GM18505 (cell line): ENCODE measurements around the gene MRGPRE.

Experiments
- ATAC-seq: cut with Tn5 transposase; IDR thresholded peaks from one replicate; pipeline ENCODE4 v1.9.1; 2021; ENCODE audit not compliant: unreplicated experiment
- POLR2A ChIP-seq: IDR thresholded peaks from 4 replicates; pipeline ENCODE4 v1.6.1; 2011; ENCODE audit warnings: borderline replicate concordance; ENCODE audit not compliant: insufficient read depth, insufficient read length; ENCODE audit errors: extremely low read depth

The MRGPRE gene

DNA sequence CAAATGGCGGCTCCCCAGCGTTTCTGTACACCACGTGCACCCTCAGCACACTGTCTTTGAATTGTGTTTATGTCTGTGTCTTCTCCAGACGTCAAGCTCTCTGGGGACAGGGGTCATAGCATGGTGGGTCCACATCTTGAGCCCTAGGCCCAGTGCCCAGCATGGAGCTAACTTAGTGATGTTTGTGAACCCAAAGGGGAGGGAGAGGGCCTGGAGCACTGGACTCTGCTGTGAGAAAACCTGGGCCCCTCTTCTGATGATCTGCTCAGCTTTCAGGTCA, 17.9 kb downstream of the MRGPRE start:
- no peak for ATAC-seq
- TF ChIP-seq POLR2A, result no peak

GRCh38 chr11:3213659-3214419, 18.4 kb downstream of the MRGPRE start:
- ATAC-seq, result no peak
- no peak for TF ChIP-seq POLR2A

- no peak for ATAC-seq
- TF ChIP-seq POLR2A, result no peak
Measured at GRCh38 chr11:3208272-3208671, 23.9 kb downstream of the MRGPRE start.

GRCh38 chr11:3207526-3208189, 24.6 kb downstream of the MRGPRE start:
- ATAC-seq, result no peak

DNA sequence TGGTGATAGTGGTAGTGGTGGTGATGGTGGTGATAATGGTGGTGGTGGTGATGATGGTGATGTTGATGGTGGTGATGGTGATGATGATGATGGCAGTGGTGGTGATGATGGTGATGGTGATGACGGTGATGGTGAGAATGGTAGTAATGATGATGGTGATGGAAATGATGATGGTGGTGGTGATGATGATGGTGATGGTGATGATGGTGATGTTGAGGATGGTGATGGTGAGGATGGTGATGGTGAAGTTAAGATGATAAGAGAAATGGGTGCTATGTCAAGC, 25.4 kb downstream of the MRGPRE start:
- TF ChIP-seq POLR2A, result no peak

More at GRCh38 chr11:3207526-3208189, 24.6 kb downstream of the MRGPRE start:
- TF ChIP-seq POLR2A, result no peak

DNA sequence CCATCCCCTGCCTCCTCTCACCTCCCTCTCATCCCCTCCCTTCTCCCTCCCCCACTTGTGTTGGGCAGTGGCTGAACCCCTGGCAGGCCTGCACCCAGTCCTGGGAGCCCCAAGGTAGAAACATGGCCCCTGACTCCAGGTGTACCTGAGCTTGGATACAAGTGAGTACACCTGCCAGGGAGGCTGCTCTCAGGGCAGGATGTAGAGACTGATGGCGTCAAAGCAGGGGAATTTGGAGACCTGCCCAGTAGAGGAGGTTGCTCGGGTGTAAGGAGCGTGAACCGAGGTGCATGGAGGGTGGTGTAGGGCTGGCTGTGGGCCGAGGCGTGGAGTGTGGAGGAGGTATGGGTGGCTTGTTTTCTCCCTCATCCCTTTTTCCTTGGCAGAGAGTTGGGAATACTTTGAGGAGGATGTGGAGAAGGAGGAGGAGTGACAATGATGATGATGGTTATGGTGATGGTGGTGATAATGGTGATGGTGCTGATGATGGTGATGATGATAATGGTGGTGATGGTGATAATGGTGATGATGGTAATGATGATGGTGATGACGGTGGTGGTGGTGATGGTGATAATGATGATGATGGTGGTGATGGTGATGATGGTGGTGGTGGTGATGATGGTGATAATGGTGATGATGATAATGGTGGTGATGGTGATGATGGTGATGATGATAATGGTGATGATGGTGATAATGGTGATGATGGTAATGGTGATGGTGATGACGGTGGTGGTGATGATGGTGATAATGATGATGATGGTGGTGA, 25.9 kb downstream of the MRGPRE start:
- no peak for TF ChIP-seq POLR2A
- no peak for ATAC-seq

More for the DNA sequence above, 25.4 kb downstream of the MRGPRE start:
- ATAC-seq, result no peak

DNA sequence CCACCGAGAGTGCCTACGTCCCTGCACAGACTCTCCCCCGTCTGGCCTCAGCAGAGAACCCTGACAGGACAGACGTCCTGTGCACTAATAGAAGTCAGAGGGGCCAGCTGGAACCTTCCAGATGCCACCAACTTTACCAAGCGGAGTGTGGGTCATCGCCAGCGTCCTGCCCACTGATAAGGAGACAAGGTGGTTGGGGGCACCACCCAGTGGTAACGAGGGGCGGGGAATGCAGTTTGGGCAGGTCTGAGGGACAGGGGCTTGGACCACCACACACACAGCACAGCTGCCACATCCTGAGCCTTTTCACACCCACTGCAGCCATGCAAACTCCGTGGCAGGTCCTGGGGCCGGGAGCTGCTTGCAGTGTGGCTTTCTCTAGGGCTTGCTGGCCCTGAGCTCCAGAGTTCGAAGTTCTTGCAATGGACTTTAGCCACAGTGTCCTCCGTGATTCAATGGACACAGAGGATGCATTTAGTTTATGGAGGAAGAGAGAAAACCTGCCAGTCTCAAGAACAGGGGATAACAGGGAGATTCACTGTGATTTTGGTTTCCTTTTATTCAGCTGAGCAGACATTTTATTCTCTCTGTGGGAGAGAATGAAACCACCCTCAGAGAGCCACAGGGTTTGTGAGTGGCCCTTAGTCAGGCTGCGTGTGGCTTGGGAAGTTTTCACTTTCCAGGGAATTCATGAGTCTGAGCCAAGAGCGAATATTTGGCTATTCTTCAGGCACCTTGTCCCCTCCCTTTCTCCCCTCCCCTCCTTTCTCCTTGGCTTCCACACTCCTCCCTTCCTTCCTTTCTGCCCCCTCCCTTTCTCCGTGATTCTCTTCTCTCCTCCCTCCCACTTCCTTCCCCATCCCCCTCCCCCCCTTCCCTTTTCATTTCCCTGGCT, 26.7 kb downstream of the MRGPRE start:
- no peak for TF ChIP-seq POLR2A
- no peak for ATAC-seq

- TF ChIP-seq POLR2A, result no peak
- ATAC-seq, result no peak
Measured at GRCh38 chr11:3204141-3205015, 27.8 kb downstream of the MRGPRE start.

DNA sequence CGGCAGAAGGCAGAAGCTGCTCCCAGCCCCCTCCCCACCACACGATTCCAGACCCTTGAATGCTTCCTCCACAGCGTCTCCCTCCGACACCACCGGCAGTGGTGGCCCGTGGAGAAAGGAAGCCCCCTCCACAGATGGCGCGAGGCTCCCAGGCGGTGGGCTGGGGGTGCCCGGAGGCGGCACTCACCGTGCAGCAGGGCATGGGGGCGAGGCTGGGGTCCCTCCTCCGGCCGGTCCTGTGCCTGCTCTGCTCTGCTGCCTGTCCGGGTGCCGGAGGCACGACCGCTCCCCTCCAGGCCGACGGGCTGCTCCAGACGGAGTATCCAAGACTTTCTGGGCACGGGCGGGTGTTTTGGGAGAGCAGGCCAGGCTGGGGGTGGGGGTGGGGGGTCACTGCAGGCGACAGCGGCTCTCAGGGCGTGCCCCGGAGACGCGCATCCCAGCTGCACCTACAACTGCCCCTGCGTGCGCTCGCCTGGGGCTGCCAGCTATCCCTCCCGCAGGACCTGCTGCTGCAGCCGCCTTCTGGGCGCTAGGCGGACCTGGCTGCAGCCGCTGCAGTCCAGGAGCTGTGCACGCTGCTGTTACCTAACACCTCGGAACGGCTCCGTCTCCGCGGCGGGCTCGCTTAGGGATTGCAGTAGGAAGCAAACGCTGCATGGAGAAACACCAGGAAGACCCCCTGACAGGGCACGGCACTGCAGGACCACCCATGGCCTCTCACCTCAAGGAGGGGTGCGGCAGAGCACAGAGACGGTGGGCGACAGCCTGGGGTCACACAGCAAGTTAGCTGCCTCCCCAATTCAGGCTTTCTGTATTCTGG, 28.8 kb downstream of the MRGPRE start:
- ATAC-seq, result no peak
- no peak for TF ChIP-seq POLR2A

- ATAC-seq, result no peak
- no peak for TF ChIP-seq POLR2A
Measured at GRCh38 chr11:3202759-3203158, 29.5 kb downstream of the MRGPRE start.

DNA sequence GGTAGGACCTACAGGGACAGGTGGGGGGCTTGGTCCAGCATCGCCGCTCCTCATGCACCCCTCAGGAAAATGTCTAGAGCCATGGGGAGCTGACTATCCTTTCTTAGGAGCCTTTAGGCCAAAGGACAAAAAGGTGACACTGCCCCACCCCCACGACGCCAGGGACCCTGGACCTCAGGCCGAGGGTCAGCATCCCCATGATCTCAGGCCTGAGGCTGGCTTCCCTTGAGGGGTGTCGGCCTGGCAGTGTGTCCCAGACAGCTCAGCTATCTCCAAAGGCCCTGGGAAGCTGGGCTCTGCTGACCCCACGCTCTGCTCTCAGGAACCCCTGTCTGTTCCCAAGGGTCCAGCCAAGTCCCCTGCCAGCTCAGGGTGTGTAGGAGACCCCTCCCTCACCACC, 29.9 kb downstream of the MRGPRE start:
- no peak for ATAC-seq
- TF ChIP-seq POLR2A, result no peak
